ENCODE data around the gene SHROOM4.
A peak's percentile ranks its signal among the peaks of the same experiment; 100 is the strongest.

The SHROOM4 gene, protein sequence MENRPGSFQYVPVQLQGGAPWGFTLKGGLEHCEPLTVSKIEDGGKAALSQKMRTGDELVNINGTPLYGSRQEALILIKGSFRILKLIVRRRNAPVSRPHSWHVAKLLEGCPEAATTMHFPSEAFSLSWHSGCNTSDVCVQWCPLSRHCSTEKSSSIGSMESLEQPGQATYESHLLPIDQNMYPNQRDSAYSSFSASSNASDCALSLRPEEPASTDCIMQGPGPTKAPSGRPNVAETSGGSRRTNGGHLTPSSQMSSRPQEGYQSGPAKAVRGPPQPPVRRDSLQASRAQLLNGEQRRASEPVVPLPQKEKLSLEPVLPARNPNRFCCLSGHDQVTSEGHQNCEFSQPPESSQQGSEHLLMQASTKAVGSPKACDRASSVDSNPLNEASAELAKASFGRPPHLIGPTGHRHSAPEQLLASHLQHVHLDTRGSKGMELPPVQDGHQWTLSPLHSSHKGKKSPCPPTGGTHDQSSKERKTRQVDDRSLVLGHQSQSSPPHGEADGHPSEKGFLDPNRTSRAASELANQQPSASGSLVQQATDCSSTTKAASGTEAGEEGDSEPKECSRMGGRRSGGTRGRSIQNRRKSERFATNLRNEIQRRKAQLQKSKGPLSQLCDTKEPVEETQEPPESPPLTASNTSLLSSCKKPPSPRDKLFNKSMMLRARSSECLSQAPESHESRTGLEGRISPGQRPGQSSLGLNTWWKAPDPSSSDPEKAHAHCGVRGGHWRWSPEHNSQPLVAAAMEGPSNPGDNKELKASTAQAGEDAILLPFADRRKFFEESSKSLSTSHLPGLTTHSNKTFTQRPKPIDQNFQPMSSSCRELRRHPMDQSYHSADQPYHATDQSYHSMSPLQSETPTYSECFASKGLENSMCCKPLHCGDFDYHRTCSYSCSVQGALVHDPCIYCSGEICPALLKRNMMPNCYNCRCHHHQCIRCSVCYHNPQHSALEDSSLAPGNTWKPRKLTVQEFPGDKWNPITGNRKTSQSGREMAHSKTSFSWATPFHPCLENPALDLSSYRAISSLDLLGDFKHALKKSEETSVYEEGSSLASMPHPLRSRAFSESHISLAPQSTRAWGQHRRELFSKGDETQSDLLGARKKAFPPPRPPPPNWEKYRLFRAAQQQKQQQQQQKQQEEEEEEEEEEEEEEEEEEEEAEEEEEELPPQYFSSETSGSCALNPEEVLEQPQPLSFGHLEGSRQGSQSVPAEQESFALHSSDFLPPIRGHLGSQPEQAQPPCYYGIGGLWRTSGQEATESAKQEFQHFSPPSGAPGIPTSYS (N-terminal part only)

GRCh38 chrX:50813843-50814661 lies at the start of gene SHROOM4:
SHROOM4 (minus strand) TSS chrX:50814194; CDS start chrX:50814018, 176 bp downstream.
- peak; percentile 79 for DNase-seq (ENCODE audit: low spot score)

DNA sequence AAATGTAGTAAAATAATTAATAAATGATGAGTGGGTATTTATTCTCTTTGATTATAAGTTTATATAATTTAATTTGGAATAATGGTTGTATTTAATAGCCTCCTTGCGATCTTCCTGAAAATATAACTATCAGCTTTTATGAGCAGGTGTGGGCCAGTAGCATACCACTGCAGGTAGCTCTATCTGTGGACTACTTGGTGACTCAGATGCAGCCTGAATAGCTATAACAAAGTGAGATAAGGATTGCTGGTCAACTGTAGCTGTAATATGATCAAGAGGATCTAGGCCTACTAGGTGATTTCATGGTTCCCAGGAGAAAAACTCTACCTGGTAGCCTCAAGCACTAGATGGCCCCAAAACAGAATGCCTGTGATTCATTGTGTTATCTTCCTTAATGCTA lies 49.5 kb upstream of the SHROOM4 start:
- no peak for DNase-seq (ENCODE audit: low spot score)

DNA sequence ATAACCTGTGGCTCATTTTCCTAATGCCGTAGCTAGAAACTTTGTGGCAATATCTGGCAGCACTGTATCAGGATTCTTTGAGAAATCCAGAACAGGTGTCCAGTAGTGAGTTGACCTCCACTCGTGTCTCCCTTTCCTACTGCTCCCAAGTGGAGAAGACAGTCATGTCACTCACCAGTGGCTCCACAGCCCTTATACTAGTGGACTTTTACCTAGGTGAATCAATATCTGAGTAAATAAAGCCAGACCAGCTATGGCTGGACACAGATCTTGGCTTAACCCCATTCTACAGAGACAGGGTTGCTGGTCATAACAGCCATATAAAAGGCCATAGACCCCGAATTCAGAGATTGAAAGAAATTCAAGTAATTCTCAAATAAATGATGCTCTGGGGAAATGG lies 46.5 kb upstream of the SHROOM4 start:
- no peak for DNase-seq (ENCODE audit: low spot score)

GRCh38 chrX:50858548-50858947 lies 44.6 kb upstream of the SHROOM4 start:
- DNase-seq (ENCODE audit: low spot score), result no peak

DNA sequence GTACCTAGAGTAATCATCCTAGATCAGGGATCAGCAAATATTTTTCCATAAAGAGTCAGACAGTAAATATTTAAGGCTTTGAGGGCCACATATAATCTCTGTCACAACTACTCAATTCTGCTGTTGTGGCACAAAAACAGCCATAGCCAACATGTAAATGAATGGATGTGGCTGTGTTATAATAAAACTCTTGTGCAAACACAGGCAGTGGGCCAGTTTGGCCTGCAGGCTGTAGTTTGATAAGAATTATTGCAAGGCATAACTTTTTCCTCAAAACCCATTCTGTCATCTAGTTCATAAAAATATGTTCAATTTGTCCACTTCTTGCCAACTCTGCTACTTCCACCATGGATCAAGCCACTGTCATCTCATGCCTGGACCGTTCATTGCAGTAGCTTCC lies 39.4 kb upstream of the SHROOM4 start:
- DNase-seq (ENCODE audit: low spot score), result no peak

DNA sequence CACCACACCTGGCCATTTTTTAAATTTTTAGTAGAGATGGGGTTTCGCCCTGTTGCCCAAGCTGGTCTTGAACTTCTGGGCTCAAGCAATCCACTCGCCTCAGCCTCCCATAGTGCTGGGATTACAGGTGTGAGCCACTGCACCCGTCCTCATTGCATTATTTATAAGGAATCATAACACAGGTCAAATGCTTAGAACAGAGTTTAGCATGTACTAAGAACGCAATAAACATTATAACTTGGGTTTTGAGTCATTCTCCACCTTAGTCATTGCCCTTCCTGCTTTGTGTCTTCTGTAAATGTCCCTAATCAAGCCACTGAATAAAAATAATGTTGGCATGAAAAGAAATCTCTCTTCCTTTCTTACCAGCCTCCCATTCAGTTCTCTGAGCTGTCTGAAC lies 38.5 kb upstream of the SHROOM4 start:
- DNase-seq (ENCODE audit: low spot score), result no peak

- no peak for DNase-seq (ENCODE audit: low spot score)
Measured at GRCh38 chrX:50842221-50842620, 28.2 kb upstream of the SHROOM4 start.

DNA sequence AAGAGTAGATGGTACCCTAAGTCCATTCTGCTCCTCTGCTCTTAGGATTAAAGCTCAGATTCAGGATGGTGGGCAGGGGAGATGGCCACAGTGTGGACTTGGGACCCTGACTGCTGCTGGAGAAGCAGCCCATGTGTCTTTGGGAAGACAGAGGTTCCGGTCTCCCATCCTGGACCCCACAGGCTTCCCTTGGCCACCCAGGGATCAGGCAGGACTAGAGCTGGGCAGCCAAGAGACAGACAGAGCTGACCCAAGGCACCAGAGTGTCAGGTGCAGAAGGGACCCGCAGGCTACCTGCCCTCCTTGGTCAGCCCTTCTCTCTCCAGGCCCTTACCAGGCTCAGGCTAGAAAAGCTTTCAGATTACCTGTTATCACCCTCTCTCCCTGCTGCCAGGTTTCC lies 25.7 kb upstream of the SHROOM4 start:
- DNase-seq (ENCODE audit: low spot score), result no peak

- DNase-seq (ENCODE audit: low spot score), result no peak
Measured at GRCh38 chrX:50838820-50839600, 25.0 kb upstream of the SHROOM4 start.

DNA sequence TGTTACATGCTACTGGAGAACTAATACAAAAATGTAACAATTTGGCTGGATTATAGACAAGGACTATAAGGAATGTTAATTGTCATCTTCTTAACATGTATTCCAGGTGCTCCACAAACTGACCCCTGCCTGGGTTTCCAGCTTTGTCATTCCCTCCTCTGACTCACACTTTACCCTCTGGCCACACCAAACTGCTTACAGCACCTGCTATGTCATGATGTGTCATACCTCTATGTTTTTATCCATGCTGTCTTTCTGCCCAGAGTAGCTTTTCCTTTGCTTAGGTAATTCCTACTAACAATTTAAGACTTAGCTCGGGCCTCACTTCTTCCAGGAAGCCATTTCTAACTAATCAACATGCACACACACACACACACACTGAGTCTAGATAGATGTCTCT lies 14.0 kb upstream of the SHROOM4 start:
- no peak for DNase-seq (ENCODE audit: low spot score)

- DNase-seq (ENCODE audit: low spot score), result no peak
Measured at GRCh38 chrX:50825825-50826224, 11.8 kb upstream of the SHROOM4 start.

DNA sequence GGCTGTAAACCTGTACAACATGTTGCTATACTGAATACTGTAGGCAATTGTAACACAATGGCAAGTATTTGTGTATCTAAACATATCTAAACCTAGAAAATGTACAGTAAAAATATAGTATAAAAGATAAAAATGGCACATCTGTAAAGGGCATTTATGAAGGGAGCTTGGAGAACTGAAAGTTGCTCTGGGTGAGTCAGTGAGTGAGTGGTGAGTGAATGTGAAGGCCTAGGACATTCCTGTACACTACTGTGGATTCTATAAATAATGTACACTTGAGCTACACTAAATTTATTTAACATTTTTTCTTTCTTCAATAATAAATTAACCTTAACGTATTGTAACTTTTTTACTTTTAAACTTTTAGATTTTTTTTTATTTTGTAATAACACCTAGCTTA lies 5.0 kb upstream of the SHROOM4 start:
- no peak for DNase-seq (ENCODE audit: low spot score)

DNA sequence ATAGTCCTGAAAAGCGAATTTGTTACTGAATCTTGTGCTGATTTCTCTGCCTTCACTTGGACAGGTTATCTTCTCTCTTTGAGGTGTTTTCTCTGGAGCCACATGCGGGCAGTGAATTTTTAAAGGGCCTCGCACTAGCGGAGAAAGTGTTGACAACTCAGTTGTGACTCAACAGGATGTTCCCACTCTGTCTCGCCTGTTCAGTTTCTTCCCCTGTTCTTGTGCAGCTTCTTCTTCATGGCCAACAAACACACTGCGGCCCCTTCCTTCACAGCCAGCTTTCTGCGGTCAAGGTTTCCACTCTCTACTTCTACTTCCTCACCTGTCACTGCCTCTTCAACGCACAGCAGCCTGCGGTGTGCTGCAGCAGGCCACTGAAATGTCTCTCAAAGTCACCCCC lies 1.1 kb upstream of the SHROOM4 start:
- no peak for DNase-seq (ENCODE audit: low spot score)

DNA sequence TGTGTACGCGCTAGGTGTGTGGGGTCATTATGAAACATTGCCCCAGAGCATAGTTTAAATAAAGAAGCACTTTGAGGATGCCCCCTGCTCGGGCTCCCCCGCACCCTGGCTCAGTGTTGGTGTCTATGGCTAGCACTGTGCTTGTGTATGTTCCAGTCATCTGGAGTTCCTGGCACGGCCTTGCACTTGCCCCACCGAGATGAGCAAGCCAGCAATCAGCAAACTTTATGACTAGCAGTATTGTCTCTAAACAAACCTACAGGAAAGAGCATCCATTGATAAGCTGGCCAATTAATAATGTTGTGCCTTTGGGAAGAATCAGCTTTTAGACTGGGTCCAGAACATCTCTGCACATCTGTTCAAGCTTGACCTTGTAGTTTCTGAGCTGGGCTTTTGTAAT lies 707 bp upstream of the SHROOM4 start:
- DNase-seq (ENCODE audit: low spot score), result no peak

DNA sequence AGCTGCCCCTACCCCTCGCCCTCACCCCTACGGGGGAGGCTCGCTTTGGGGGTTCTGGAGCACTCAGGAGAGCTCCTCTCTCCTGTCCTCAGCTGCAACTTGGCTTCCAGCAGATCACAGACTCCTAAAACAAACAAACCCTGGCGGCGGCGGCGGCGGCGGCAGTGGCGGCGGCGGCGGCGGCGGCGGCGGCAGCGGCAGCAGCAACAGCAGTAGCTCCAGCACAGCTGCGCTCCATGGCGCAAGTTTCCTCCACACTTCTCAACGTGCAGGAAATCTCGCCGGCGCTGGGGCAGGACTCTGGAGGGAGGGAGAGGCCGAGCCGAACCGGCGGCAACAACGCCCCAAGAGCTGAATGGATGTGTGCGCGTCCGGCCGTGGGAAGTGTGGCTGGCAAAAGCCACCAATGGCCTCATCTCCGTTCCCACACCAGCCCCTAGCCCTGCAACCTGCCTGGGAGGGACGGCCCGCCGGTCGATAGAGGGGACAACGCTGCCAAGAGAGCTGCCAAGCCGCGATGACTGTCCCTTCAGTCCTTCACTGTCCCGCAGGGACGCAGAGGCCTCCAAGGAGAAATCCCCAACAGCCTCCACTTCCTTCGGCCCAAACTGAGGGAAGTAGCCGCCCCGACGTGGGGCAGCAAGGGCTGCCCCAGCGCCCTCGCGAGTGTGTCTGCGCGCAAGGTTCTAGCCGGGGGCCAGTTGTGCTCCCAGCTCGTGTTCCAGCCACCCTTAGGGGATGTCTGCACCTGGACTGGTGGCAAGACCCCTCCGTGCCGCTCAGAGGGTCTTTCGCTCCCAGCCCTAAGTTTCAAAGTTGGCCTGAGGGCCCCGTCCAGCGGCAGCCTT lies 775 bp downstream of the SHROOM4 start:
- DNase-seq (ENCODE audit: low spot score), result peak; percentile 66

DNA sequence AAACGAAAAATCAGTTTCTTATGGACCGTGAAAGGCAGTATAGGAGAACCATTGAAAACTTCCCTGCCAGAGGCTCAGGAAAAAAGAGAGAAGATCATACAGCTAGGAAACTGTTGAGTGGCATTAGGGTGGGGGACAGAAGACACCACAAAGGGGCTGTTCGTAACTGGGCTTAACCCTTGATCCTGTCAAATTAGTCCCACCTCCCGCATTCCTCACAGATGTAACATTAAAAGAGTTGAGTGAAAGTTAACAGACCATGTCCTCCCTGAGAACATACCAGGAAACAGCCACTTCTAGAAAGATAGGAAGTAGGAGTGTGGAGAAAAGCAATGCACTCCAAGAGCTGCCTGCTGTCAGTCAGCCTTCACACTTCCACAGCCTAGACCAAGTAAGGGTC lies 8.7 kb downstream of the SHROOM4 start:
- DNase-seq (ENCODE audit: low spot score), result no peak

DNA sequence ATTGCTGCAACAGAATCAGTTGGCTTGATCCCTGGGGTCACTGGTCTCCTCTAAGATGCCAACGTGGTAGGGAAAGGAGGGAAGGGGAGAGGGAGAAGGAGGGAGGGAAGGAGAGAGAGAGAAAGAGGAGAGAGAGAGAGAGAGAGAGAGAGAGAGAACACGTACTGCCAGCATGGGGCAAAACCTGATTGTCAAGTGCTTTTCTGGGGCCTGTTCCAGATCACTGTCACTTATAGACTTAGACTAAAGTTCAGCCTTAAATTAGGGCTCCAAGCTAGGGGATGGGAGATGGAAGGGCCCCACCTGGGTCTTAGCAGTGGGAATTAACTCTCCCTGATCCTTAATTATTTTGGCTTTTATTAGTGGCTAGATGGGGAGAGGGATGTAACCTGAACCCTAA lies 12.9 kb downstream of the SHROOM4 start:
- no peak for DNase-seq (ENCODE audit: low spot score)

DNA sequence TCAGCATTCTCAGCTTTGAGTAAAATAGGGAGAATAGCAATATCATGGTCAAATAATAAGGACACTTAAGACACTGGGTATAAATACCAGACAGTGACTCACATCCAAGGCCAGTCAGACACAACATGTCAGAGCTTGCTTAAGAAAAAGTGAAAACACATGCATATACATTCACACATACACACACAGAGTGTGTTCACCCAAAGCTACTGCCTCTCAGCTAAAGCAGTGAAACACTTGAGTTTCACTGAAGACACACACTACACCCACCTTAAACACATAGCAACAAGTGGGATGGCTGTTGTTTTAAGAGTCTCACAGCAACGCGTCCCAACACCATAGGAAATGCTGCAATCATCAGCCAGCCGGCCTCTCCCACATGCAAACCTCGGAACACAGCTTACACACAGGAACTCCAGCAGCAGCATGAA lies 14.4 kb downstream of the SHROOM4 start:
- DNase-seq (ENCODE audit: low spot score), result no peak

GRCh38 chrX:50798783-50799182 lies 15.2 kb downstream of the SHROOM4 start:
- no peak for DNase-seq (ENCODE audit: low spot score)

- no peak for DNase-seq (ENCODE audit: low spot score)
Measured at GRCh38 chrX:50787099-50787498, 26.9 kb downstream of the SHROOM4 start.
